SIG-M5 (cell line): ENCODE results near the gene HNRNPC.
"Not testable (repeated sequence)": the region's sequence is repeated elsewhere in the genome, so short reads cannot be mapped to it uniquely, and the experiment has no call there.

Experiments used
- DNase-seq: peaks from one replicate; lab custom pipeline; 2025; lab: John Stamatoyannopoulos, UW

The HNRNPC gene

GRCh38 chr14:21269252-21270046 is at the start of gene HNRNPC:
HNRNPC (minus strand) TSS chr14:21269442; CDS start chr14:21234193, 35,249 bp downstream.
- DNase-seq, result peak; percentile 95

DNA sequence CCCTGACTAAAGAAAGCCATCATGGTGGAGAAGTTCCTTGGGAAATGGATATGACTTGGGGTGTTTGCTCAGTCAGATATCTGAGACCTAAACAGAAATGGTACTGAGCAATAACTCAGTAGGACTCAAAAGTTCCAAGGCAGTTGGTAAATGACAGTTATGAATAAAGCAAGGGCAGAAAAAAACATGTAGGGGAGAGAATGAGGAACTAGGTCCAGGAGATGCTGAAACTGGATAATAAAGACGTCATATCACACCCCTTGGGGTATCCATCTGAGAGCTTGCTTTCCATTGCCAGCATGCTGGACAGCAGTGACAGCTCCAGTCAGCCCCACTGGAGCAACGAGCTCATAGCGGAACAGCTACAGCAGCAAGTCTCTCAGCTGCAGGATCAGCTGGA is 48.2 kb upstream of the HNRNPC start:
- peak; percentile 7 for DNase-seq

DNA sequence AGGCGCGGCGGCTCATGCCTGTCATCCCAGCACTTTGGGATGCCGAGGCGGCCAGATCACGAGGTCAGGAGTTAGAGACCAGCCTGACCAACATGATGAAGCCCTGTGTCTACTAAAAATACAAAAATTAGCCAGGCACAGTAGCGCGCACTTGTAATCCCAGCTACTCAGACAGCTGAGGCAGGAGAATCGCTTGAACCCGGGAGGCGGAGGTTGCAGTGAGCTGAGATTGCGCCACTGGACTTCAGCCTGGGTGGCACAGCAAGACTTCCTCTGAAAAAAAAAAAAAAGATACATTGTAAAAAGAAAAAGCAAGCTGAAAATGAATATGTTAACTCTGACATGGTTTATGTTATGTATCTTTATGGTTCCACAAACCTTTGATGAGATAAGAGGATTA is 44.3 kb upstream of the HNRNPC start:
- no peak for DNase-seq

DNA sequence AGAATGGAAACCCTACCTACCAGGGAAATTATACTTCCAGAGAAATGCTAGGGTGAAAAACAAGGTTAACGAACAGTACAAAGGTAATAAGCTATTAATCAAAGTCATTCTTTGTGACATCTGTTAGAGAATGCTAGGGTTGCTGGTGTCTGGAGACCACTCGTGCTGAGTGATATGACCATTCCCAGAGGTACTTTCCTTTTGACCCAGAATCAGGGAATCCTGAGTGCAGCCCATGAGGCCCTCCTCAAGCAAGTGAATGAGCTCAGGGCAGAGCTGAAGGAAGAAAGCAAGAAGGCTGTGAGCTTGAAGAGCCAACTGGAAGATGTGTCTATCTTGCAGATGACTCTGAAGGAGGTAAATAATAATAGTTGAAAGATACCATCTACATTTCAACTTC is 42.4 kb upstream of the HNRNPC start:
- DNase-seq, result no peak

GRCh38 chr14:21309956-21310355 is 40.7 kb upstream of the HNRNPC start:
- no peak for DNase-seq

GRCh38 chr14:21309238-21309636 is 40.0 kb upstream of the HNRNPC start:
- DNase-seq, result no peak

- DNase-seq, result no peak
Measured at GRCh38 chr14:21308479-21309237, 39.4 kb upstream of the HNRNPC start.

- DNase-seq, result no peak
Measured at GRCh38 chr14:21308132-21308478, 38.9 kb upstream of the HNRNPC start.

DNA sequence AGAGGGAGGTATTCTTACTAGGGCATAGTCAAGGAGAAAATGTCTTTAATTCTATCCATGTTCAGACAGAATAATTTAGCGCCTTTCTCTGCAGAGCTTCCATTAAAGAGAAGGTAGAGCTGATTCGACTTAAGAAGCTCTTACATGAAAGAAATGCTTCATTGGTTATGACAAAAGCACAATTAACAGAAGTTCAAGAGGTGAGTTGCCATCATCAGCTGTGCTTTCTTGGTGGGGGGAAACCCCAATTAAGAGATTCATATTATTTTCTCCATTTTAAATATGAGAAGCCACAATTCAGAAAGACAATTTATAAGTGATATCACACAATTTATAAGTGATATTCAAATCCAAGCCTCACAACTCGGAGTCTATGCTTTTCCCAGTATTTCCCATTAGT is 38.4 kb upstream of the HNRNPC start:
- no peak for DNase-seq

DNA sequence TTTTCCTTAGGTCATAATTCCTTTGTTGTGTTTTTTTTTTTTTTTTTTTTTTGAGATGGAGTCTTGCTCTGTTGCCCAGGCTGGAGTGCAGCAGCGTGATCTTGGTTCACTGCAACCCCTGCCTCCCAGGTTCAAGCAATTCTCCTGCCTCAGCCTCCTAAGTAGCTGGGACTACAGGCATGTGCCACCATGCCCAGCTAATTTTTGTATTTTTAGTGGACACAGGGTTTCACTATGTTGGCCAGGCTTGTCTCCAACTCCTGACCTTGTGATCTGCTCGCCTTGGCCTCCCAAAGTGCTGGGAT is 33.5 kb upstream of the HNRNPC start:
- not testable (repeated sequence) for DNase-seq

DNA sequence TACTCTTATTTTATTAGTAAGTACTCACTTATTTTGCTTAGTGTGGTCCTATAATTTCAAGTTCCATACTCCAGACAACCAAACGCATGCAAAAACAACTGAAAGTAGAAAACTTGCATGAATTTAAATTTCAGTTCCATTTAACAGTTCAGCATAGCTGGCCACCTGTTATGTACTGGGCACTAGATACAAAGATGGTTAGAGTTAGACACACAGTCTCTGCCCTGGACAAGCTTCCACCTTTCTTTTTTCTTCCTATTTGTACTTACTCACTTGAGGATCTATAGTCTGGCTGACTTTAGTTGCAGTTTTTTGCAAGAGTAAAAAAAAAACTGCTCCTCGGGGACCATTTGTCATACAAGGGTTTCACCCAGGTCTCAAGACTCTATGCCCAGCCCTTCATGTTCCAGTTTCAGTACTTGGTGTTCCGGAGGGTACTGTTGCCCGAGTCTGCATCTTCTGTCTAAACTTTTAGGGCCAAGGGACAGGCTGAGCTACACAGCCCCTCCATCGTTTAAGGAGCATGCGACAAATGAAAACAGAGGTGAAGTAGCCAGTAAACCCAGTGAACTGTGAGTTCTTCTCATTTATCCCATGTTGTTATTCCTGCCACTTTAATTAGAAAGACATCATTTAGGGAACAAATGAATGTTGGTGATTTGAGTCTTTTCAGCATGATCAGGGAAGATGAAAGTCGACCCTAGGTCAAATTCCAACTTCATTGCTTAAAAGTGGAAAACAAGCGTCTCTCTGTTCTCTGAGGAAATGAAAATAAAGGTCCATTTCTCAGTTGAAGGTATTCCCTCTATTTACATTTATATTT is 33.0 kb upstream of the HNRNPC start:
- DNase-seq, result no peak

DNA sequence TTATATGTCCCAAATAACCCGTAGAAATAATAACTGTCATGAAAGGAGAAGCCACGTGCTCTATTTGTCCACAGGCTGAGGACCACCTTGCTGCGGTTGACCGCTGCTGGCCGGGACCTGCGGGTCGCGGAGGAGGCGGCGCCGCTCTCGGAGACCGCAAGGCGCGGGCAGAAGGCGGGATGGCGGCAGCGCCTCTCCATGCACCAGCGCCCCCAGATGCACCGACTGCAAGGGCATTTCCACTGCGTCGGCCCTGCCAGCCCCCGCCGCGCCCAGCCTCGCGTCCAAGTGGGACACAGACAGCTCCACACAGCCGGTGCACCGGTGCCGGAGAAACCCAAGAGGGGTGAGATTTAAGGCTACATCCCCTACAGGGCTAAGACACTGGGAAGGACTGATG is 31.6 kb upstream of the HNRNPC start:
- no peak for DNase-seq

GRCh38 chr14:21299562-21300130 is 30.4 kb upstream of the HNRNPC start:
- DNase-seq, result no peak

GRCh38 chr14:21298358-21298757 is 29.1 kb upstream of the HNRNPC start:
- no peak for DNase-seq

- DNase-seq, result not testable (repeated sequence)
Measured at GRCh38 chr14:21294026-21294425, 24.8 kb upstream of the HNRNPC start.

DNA sequence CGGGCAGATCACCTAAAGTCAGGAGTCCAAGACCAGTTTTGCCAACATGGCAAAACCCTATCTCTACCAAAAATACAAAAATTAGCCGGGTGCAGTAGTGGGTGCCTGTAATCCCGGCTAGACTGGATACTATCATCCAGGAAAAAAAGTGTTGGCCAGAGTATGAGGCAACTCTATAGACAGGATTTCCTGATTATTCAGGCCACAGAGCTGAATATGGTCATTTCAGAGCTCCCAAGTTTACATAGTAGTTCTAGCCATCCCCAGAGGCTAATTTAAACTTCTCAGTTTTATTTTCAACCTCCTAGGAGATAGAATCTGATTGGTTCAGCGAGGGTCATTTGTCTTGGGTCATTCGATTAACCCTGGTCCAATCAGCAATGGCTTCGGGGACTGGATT is 17.9 kb upstream of the HNRNPC start:
- DNase-seq, result no peak

DNA sequence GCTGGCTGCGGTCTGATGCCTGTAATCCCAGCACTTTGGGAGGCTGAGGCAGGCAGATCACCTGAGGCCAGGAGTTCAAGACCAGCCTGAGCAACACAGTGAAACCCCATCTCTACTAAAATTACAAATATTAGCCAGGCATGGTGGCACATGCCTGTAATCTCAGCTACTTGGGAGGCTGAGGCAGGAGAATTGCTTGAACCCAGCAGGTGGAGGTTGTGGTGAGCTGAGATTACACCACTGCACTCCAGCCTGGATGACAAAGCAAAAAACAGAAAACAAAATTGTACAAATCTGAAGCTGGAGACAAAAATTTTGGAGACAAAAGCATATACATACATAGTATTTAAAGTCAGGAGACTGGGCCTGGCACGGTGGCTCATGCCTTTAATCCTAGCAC is 17.3 kb upstream of the HNRNPC start:
- DNase-seq, result not testable (repeated sequence)

DNA sequence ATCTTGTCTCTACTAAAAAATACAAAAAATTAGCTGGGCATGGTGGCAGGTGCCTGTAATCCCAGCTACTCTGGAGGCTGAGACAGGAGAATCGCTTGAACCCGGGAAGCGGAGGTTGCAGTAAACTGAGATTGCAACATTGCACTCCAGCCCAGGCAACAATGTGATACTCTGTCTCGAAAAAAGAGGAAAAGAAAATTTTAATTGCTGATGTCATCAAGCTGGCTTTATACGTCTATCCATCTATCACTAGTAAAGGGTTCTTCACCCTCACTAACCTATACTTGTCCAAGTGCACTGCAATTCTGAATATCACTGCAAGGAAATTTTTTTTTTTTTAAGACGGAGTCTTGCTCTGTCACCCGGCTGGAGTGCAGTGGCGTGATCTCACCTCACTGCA is 12.7 kb upstream of the HNRNPC start:
- DNase-seq, result not testable (repeated sequence)

DNA sequence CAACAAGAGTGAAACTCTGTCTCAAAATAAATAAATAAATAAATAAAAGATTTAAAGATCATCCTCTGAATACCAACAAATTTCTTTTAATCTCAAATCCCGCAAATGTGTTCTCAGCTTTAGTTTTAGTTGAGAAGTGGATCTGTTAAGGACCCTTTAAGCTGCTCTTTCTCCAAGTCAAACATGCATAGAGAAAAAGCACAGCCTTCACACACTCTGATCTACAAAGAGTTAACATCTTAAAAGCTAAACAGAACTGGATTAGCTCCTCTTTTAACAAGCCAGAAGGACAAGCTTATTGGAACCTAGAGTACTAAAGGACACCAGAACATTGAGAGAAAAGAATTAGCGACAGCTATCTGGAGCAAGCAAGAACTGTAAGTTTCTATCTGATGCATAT is 10.5 kb upstream of the HNRNPC start, which contains the start of gene RPGRIP1:
RPGRIP1 (plus strand) TSS at position 301 of the 400 bp plus-strand sequence. CDS start 7,894 bp downstream, outside the sequence.
- DNase-seq, result no peak

GRCh38 chr14:21278632-21279031 is 9.4 kb upstream of the HNRNPC start:
- DNase-seq, result no peak

- DNase-seq, result no peak
Measured at GRCh38 chr14:21275261-21275858, 6.1 kb upstream of the HNRNPC start.

DNA sequence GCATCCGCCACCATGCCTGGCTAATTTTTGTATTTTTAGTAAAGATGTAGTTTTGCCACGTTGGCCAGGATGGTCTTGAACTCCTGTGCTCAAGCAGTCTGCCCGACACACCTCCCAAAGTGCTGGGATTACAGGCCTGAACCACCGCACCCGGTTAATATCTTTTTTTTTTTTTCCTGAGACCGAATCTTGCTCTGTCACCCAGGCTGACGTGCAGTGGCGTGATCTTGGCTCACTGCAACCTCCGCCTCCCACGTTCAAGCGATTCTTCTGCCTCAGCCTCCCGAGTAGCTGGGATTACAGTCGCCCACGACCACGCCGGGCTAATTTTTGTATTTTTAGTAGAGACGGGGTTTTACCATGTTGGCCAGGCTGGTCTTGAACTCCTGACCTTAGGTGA is 3.4 kb upstream of the HNRNPC start:
- DNase-seq, result not testable (repeated sequence)
